Transverse colon (tissue), 4 donors: Measurements from ENCODE around the gene LYG1. TPM values are rescaled to one million over a fixed set of nuclear protein-coding genes. Genes with fewer than 3 reads are reported as not detected.

Experiments
- DNase-seq: peaks from one replicate; pipeline ENCODE4 v3.0.0-alpha.2; 2019
- H3K27ac ChIP-seq, 4 donors: fragments of 200-600 bp; sonication (generic); 2 replicates each; pipeline ENCODE4 v1.5.1; 2016 to 2018; ENCODE audit warnings: inconsistent platforms in 4 of 4
- H3K27me3 ChIP-seq: fragments of 200-600 bp; sonication (generic); 2 replicates; pipeline ENCODE4 v1.5.1; 2017; ENCODE audit warnings: inconsistent platforms
- H3K36me3 ChIP-seq, 4 donors: fragments of 200-600 bp; sonication (generic); 2 replicates each; pipeline ENCODE4 v1.5.1; 2017 to 2019; ENCODE audit warnings: inconsistent platforms in 4 of 4
- H3K4me1 ChIP-seq, 4 donors: fragments of 200-600 bp; sonication (generic); 2 replicates each; pipeline ENCODE4 v1.5.1; 2017 to 2020; ENCODE audit warnings: inconsistent platforms in 4 of 4
- H3K4me3 ChIP-seq, 4 donors: fragments of 200-600 bp; sonication (generic); 1 replicate in 1 of 4; 2 replicates in 3 of 4; pipeline versions ENCODE4 v1.5.1 to v1.6.1; 2017 to 2019; ENCODE audit warnings: inconsistent platforms in 4 of 4
- H3K9me3 ChIP-seq, 2 donors: fragments of 200-600 bp; sonication (generic); 2 replicates each; pipeline ENCODE4 v1.5.1; 2017 to 2019; ENCODE audit warnings: inconsistent platforms in 2 of 2
- EP300 ChIP-seq: sonication (generic); formaldehyde crosslinking; IDR thresholded peaks from one replicate; pipeline ENCODE4 v1.6.1; 2017; ENCODE audit warnings: antibody characterized with exemption, low read depth
- POLR2A ChIP-seq: fragments of 450-650 bp; IDR thresholded peaks from one replicate; pipeline ENCODE4 v1.6.1; 2016; ENCODE audit warnings: antibody characterized with exemption, mild to moderate bottlenecking, moderate library complexity
- POLR2AphosphoS5 ChIP-seq, 3 donors: sonication (generic); formaldehyde crosslinking; IDR thresholded peaks; one replicate each; pipeline ENCODE4 v1.6.1; 2016; ENCODE audit warnings: antibody characterized with exemption in 3 of 3
- WGBS, 2 donors: methylation state at CpG; one replicate each; pipeline ENCODE4 v1.1.5; 2018; ENCODE audit warnings: low coverage in 1 of 2; 5-methylcytosine and 5-hydroxymethylcytosine counted together
- in situ Hi-C, 4 donors: fragments of 200-750 bp; cut with MboI; loops; one replicate each; pipeline versions ENCODE4 v1.15.0 to v1.15.1; 2017; ENCODE audit warnings: low sequenced_read_pairs in 3 of 4, low pct_ligation_motif_present in 1 of 4, low pct_unique_long_range_greater_than_20kb in 1 of 4
- intact Hi-C: fragments of 100-400 bp; cut with DNase I; formaldehyde crosslinking; loops from one replicate; pipeline ENCODE4 v1.15.1; 2023; ENCODE audit warnings: low total_unique reads
- total RNA-seq, 4 donors: library from RNA; depleted of rRNA; stranded (reverse); fragments of >200 nt; gene quantifications; one replicate each; pipeline ENCODE4 v1.1.0, GENCODE V29; 2016
- TF ChIP-seq, protein P1 (sequence below), 5 experiments: fragments of 200-600 bp in 3 of 5; fragments of 450-650 bp in 2 of 5; sonication (generic) in 3 of 5; IDR thresholded peaks; 1 replicate in 2 of 5; 2 replicates in 3 of 5; pipeline ENCODE4 v1.5.1; 2016 to 2017; ENCODE audit warnings: antibody characterized with exemption in 5 of 5, inconsistent platforms in 3 of 5, mild to moderate bottlenecking in 2 of 5, moderate library complexity in 1 of 5

The LYG1 gene
- total RNA-seq, 4 donors from 2014 or later, result 1.5 TPM; not detected in 3

DNA sequence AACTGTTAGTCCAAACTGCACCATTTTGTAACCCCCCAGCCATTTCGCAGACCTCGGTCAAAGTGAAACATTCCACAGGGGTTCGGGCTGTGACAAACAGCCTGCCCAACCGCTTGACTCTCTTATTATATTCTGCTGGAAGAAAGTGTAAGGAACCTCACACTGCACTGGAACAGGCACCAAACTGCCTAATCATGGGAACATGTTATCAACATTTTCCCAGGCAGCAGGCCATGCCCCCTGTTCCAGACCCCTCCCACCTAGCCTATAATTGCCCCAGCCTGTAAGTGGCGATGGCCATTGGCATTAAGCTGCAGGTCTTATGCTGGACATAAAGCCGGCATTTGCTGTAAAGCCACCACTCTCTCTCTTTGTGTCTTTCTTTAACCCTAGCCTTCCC lies 62.4 kb downstream of the LYG1 start:
- Histone ChIP-seq H3K4me1 (no peaks in the 10 kb centered on the region), H3K27me3 (no peaks in the 10 kb centered on the region), H3K4me3 (no peak overlapping the region), H3K36me3 (no peaks in the 10 kb centered on the region), H3K9me3 (no peaks in the 10 kb centered on the region), H3K27ac (no peak overlapping the region)
- in situ Hi-C loops (no loop called here), intact Hi-C loops (no loop called here)
- DNase-seq, result no peak
- TF ChIP-seq EP300 (no peak), POLR2AphosphoS5 (IDR thresholded peaks at IDR 0.05) (no peak), POLR2A (no peak)
- TF ChIP-seq, protein P1, sequence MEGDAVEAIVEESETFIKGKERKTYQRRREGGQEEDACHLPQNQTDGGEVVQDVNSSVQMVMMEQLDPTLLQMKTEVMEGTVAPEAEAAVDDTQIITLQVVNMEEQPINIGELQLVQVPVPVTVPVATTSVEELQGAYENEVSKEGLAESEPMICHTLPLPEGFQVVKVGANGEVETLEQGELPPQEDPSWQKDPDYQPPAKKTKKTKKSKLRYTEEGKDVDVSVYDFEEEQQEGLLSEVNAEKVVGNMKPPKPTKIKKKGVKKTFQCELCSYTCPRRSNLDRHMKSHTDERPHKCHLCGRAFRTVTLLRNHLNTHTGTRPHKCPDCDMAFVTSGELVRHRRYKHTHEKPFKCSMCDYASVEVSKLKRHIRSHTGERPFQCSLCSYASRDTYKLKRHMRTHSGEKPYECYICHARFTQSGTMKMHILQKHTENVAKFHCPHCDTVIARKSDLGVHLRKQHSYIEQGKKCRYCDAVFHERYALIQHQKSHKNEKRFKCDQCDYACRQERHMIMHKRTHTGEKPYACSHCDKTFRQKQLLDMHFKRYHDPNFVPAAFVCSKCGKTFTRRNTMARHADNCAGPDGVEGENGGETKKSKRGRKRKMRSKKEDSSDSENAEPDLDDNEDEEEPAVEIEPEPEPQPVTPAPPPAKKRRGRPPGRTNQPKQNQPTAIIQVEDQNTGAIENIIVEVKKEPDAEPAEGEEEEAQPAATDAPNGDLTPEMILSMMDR (IDR thresholded peaks at IDR 0.05), result no peak
- WGBS, 2 donors, result 93 to 94% methylated on average over 6 of the region's 6 CpGs

Other genes starting within 250 kb of the LYG1 start
- gene C2orf15, start 159.5 kb downstream of the LYG1 start, total RNA-seq, result 1 to 10 TPM in 2 of 4 donors, under 1 TPM in 1, not detected in 1; 0.82 to 3.7 (median 1.8) TPM
- gene TSGA10, start 146.3 kb downstream of the LYG1 start, total RNA-seq, result 10 to 100 TPM in 3 of 4 donors, 1 to 10 TPM in 1; 7.5 to 18.5 (median 13.6) TPM
- 10 to 100 TPM in 1 of 4 donors, 1 to 10 TPM in 2, not detected in 1; 6.0 to 19.9 (median 7.8) TPM for gene LIPT1, start 146.2 kb downstream of the LYG1 start, total RNA-seq
- gene MITD1, start 120.1 kb downstream of the LYG1 start, total RNA-seq, result 10 to 100 TPM in 3 of 4 donors, 1 to 10 TPM in 1; 5.0 to 30.6 (median 24.0) TPM
- 10 to 100 TPM; 12.5 to 23.0 (median 17.6) TPM for gene MRPL30, start 120.0 kb downstream of the LYG1 start, total RNA-seq
- not detected for gene LYG2, start 45.5 kb downstream of the LYG1 start, total RNA-seq
- 10 to 100 TPM; 11.3 to 41.5 (median 33.2) TPM for gene TXNDC9, start 35.1 kb upstream of the LYG1 start, total RNA-seq
- gene EIF5B, start 36.2 kb upstream of the LYG1 start, total RNA-seq, result 10 to 100 TPM; 13.1 to 32.6 (median 20.6) TPM
- gene REV1, start 188.8 kb upstream of the LYG1 start, total RNA-seq, result 100 to 1,000 TPM in 2 of 4 donors, 10 to 100 TPM in 2; 23.2 to 199 (median 73.5) TPM